ENCODE data around the gene GALNT13.

DNA sequence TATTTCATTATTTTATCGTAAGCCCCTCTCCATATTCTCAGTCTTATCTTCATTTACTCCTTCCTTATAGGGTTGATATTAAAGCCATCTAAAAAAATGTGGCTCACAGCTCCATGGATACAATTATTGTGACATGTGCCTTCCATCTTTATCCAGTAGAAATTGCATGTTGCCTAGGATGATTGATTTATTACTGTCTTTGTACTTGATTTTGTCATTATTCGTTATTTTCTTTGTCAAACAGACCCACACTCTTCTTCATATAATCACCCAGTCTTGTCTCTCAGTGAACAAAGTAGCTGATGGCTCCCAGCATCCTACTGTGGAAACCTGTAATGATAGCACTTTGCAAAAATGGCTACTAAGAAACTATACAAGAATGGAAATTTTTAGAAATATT, 574.6 kb downstream of the GALNT13 start:
- TF ChIP-seq ZNF878 (CRISPR knock-in tag; IDR thresholded peaks at IDR 0.05) (no peak), ZNF879 (CRISPR knock-in tag; IDR thresholded peaks at IDR 0.05) (no peak), SPEN (CRISPR knock-in tag; IDR thresholded peaks at IDR 0.05; ENCODE audit: low read depth) (no peak), ZKSCAN5 (CRISPR knock-in tag; IDR thresholded peaks at IDR 0.05) (no peak), NR1H2 (CRISPR knock-in tag; IDR thresholded peaks at IDR 0.05; ENCODE audit: borderline replicate concordance, low read depth) (no peak), RXRB (CRISPR knock-in tag; IDR thresholded peaks at IDR 0.05; ENCODE audit: borderline replicate concordance) (no peak), RELA (CRISPR knock-in tag; IDR thresholded peaks at IDR 0.05) (no peak)
- TF ChIP-seq, protein P1, sequence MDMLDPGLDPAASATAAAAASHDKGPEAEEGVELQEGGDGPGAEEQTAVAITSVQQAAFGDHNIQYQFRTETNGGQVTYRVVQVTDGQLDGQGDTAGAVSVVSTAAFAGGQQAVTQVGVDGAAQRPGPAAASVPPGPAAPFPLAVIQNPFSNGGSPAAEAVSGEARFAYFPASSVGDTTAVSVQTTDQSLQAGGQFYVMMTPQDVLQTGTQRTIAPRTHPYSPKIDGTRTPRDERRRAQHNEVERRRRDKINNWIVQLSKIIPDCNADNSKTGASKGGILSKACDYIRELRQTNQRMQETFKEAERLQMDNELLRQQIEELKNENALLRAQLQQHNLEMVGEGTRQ (IDR thresholded peaks at IDR 0.05; ENCODE audit: low read depth, low read length): no peak
- TF ChIP-seq, protein P1 (CRISPR knock-in tag; IDR thresholded peaks at IDR 0.05; ENCODE audit: borderline replicate concordance): no peak
- TF ChIP-seq, protein P2, sequence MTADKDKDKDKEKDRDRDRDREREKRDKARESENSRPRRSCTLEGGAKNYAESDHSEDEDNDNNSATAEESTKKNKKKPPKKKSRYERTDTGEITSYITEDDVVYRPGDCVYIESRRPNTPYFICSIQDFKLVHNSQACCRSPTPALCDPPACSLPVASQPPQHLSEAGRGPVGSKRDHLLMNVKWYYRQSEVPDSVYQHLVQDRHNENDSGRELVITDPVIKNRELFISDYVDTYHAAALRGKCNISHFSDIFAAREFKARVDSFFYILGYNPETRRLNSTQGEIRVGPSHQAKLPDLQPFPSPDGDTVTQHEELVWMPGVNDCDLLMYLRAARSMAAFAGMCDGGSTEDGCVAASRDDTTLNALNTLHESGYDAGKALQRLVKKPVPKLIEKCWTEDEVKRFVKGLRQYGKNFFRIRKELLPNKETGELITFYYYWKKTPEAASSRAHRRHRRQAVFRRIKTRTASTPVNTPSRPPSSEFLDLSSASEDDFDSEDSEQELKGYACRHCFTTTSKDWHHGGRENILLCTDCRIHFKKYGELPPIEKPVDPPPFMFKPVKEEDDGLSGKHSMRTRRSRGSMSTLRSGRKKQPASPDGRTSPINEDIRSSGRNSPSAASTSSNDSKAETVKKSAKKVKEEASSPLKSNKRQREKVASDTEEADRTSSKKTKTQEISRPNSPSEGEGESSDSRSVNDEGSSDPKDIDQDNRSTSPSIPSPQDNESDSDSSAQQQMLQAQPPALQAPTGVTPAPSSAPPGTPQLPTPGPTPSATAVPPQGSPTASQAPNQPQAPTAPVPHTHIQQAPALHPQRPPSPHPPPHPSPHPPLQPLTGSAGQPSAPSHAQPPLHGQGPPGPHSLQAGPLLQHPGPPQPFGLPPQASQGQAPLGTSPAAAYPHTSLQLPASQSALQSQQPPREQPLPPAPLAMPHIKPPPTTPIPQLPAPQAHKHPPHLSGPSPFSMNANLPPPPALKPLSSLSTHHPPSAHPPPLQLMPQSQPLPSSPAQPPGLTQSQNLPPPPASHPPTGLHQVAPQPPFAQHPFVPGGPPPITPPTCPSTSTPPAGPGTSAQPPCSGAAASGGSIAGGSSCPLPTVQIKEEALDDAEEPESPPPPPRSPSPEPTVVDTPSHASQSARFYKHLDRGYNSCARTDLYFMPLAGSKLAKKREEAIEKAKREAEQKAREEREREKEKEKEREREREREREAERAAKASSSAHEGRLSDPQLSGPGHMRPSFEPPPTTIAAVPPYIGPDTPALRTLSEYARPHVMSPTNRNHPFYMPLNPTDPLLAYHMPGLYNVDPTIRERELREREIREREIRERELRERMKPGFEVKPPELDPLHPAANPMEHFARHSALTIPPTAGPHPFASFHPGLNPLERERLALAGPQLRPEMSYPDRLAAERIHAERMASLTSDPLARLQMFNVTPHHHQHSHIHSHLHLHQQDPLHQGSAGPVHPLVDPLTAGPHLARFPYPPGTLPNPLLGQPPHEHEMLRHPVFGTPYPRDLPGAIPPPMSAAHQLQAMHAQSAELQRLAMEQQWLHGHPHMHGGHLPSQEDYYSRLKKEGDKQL (CRISPR knock-in tag; IDR thresholded peaks at IDR 0.05; ENCODE audit: low read depth): no peak
- TF ChIP-seq, protein P3, sequence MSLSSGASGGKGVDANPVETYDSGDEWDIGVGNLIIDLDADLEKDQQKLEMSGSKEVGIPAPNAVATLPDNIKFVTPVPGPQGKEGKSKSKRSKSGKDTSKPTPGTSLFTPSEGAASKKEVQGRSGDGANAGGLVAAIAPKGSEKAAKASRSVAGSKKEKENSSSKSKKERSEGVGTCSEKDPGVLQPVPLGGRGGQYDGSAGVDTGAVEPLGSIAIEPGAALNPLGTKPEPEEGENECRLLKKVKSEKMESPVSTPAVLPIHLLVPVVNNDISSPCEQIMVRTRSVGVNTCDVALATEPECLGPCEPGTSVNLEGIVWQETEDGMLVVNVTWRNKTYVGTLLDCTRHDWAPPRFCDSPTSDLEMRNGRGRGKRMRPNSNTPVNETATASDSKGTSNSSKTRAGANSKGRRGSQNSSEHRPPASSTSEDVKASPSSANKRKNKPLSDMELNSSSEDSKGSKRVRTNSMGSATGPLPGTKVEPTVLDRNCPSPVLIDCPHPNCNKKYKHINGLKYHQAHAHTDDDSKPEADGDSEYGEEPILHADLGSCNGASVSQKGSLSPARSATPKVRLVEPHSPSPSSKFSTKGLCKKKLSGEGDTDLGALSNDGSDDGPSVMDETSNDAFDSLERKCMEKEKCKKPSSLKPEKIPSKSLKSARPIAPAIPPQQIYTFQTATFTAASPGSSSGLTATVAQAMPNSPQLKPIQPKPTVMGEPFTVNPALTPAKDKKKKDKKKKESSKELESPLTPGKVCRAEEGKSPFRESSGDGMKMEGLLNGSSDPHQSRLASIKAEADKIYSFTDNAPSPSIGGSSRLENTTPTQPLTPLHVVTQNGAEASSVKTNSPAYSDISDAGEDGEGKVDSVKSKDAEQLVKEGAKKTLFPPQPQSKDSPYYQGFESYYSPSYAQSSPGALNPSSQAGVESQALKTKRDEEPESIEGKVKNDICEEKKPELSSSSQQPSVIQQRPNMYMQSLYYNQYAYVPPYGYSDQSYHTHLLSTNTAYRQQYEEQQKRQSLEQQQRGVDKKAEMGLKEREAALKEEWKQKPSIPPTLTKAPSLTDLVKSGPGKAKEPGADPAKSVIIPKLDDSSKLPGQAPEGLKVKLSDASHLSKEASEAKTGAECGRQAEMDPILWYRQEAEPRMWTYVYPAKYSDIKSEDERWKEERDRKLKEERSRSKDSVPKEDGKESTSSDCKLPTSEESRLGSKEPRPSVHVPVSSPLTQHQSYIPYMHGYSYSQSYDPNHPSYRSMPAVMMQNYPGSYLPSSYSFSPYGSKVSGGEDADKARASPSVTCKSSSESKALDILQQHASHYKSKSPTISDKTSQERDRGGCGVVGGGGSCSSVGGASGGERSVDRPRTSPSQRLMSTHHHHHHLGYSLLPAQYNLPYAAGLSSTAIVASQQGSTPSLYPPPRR (CRISPR knock-in tag; IDR thresholded peaks at IDR 0.05; ENCODE audit: borderline replicate concordance): no peak
- TF ChIP-seq, protein P4, sequence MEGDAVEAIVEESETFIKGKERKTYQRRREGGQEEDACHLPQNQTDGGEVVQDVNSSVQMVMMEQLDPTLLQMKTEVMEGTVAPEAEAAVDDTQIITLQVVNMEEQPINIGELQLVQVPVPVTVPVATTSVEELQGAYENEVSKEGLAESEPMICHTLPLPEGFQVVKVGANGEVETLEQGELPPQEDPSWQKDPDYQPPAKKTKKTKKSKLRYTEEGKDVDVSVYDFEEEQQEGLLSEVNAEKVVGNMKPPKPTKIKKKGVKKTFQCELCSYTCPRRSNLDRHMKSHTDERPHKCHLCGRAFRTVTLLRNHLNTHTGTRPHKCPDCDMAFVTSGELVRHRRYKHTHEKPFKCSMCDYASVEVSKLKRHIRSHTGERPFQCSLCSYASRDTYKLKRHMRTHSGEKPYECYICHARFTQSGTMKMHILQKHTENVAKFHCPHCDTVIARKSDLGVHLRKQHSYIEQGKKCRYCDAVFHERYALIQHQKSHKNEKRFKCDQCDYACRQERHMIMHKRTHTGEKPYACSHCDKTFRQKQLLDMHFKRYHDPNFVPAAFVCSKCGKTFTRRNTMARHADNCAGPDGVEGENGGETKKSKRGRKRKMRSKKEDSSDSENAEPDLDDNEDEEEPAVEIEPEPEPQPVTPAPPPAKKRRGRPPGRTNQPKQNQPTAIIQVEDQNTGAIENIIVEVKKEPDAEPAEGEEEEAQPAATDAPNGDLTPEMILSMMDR (CRISPR knock-in tag; IDR thresholded peaks at IDR 0.05): no peak
- TF ChIP-seq, protein P5, sequence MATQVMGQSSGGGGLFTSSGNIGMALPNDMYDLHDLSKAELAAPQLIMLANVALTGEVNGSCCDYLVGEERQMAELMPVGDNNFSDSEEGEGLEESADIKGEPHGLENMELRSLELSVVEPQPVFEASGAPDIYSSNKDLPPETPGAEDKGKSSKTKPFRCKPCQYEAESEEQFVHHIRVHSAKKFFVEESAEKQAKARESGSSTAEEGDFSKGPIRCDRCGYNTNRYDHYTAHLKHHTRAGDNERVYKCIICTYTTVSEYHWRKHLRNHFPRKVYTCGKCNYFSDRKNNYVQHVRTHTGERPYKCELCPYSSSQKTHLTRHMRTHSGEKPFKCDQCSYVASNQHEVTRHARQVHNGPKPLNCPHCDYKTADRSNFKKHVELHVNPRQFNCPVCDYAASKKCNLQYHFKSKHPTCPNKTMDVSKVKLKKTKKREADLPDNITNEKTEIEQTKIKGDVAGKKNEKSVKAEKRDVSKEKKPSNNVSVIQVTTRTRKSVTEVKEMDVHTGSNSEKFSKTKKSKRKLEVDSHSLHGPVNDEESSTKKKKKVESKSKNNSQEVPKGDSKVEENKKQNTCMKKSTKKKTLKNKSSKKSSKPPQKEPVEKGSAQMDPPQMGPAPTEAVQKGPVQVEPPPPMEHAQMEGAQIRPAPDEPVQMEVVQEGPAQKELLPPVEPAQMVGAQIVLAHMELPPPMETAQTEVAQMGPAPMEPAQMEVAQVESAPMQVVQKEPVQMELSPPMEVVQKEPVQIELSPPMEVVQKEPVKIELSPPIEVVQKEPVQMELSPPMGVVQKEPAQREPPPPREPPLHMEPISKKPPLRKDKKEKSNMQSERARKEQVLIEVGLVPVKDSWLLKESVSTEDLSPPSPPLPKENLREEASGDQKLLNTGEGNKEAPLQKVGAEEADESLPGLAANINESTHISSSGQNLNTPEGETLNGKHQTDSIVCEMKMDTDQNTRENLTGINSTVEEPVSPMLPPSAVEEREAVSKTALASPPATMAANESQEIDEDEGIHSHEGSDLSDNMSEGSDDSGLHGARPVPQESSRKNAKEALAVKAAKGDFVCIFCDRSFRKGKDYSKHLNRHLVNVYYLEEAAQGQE (IDR thresholded peaks at IDR 0.05; ENCODE audit: borderline replicate concordance in 1 of 2, low read depth in 1 of 2, low read length in 2 of 2): no peak
- TF ChIP-seq, protein P6, sequence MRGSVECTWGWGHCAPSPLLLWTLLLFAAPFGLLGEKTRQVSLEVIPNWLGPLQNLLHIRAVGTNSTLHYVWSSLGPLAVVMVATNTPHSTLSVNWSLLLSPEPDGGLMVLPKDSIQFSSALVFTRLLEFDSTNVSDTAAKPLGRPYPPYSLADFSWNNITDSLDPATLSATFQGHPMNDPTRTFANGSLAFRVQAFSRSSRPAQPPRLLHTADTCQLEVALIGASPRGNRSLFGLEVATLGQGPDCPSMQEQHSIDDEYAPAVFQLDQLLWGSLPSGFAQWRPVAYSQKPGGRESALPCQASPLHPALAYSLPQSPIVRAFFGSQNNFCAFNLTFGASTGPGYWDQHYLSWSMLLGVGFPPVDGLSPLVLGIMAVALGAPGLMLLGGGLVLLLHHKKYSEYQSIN (CRISPR knock-in tag; IDR thresholded peaks at IDR 0.05; ENCODE audit: borderline replicate concordance): no peak
